Thyroid gland (tissue), 4 donors: ENCODE results near the gene MB21D2.

Experiments
- POLR2A ChIP-seq, 2 donors: fragments of 450-650 bp; IDR thresholded peaks; one replicate each; pipeline ENCODE4 v1.6.1; 2017; ENCODE audit warnings: antibody characterized with exemption in 2 of 2, mild to moderate bottlenecking in 2 of 2, moderate library complexity in 1 of 2
- TF ChIP-seq, protein P1 (sequence below), 6 experiments: fragments of 200-600 bp in 3 of 6; fragments of 450-650 bp in 3 of 6; sonication (generic) in 3 of 6; IDR thresholded peaks; one replicate each; pipeline ENCODE4 v1.5.1; 2016 to 2019; ENCODE audit warnings: antibody characterized with exemption in 6 of 6, mild to moderate bottlenecking in 2 of 6, inconsistent platforms in 1 of 6, moderate library complexity in 1 of 6

DNA sequence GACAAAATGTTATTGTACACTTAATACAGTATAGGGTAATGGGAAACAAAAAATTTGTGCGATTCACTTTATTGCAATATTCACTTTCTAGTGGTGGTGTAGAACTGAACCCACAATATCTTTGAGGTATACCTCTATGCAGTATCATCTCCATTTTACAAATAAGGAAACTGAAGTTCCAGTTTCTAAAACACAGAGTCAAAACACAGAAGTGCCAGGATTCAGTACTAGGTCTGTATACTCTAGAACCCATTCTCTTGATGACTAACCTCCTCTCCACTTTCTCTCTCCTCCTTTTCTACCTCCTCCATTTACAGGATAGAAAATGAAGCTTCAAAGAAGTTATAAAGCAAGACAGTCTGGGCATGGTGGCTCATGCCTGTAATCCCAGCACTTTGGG, 62.2 kb downstream of the MB21D2 start:
- TF ChIP-seq, protein P1, sequence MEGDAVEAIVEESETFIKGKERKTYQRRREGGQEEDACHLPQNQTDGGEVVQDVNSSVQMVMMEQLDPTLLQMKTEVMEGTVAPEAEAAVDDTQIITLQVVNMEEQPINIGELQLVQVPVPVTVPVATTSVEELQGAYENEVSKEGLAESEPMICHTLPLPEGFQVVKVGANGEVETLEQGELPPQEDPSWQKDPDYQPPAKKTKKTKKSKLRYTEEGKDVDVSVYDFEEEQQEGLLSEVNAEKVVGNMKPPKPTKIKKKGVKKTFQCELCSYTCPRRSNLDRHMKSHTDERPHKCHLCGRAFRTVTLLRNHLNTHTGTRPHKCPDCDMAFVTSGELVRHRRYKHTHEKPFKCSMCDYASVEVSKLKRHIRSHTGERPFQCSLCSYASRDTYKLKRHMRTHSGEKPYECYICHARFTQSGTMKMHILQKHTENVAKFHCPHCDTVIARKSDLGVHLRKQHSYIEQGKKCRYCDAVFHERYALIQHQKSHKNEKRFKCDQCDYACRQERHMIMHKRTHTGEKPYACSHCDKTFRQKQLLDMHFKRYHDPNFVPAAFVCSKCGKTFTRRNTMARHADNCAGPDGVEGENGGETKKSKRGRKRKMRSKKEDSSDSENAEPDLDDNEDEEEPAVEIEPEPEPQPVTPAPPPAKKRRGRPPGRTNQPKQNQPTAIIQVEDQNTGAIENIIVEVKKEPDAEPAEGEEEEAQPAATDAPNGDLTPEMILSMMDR (IDR thresholded peaks at IDR 0.05): no peak
- no peak for TF ChIP-seq POLR2A (IDR thresholded peaks at IDR 0.05)
